ENCODE results near the gene DMPK. TPM values are rescaled to one million over a fixed set of nuclear protein-coding genes. Genes with fewer than 3 reads are reported as not detected.
"Not testable (repeated sequence)": the region's sequence is repeated elsewhere in the genome, so short reads cannot be mapped to it uniquely, and the experiment has no call there.

Gene DMPK
- total and polyA plus RNA-seq, 2 donors = 49.4 to 223 TPM

GRCh38 chr19:45747513-45747912 is 34.8 kb downstream of the DMPK start:
- H3K4me1 ChIP-seq (ENCODE audit: insufficient read depth) = no peaks in the 10 kb centered on the region
- WGBS = 75% methylated on average over 5 of the region's 5 CpGs
- H3K36me3 ChIP-seq (ENCODE audit: insufficient read depth) = no peaks in the 10 kb centered on the region
- no peak for DNase-seq (ENCODE audit: extremely low spot score)
- no peak overlapping the region for H3K4me3 ChIP-seq (ENCODE audit: low read depth, low read length)
- H3K27ac ChIP-seq (ENCODE audit: low read depth) = no peak overlapping the region

GRCh38 chr19:45746866-45747265 is 35.4 kb downstream of the DMPK start:
- Histone ChIP-seq H3K36me3 (ENCODE audit: insufficient read depth) (no peaks in the 10 kb centered on the region), H3K4me1 (ENCODE audit: insufficient read depth) (no peaks in the 10 kb centered on the region), H3K4me3 (ENCODE audit: low read depth, low read length) (no peak overlapping the region), H3K27ac (ENCODE audit: low read depth) (no peak overlapping the region)
- 70% methylated on average over 5 of the region's 5 CpGs for WGBS
- no peak for DNase-seq (ENCODE audit: extremely low spot score)

DNA sequence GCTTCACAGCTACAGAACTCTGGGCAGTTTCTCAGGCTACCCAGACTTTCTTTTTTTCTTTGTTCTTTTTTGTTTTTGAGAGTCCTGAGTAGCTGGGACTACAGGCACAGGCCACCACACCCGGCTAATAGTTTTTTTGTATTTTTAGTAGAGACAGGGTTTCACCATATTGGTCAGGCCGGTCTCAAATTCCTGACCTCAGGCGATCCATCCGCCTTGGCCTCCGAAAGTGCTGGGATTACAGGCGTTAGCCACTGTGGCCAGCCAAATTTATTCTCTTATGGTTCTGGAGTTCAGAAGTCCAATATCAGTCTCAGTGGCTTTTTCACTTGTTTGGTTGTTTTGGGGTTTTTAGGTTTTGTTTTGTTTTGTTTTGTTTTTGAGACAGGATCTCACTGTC is 36.7 kb downstream of the DMPK start:
- 85% methylated on average over 6 of the region's 6 CpGs for WGBS
- DNase-seq (ENCODE audit: extremely low spot score) = no peak
- H3K36me3 ChIP-seq (ENCODE audit: insufficient read depth) = no peaks in the 10 kb centered on the region
- no peaks in the 10 kb centered on the region for H3K4me1 ChIP-seq (ENCODE audit: insufficient read depth)
- no peak overlapping the region for H3K27ac ChIP-seq (ENCODE audit: low read depth)
- H3K4me3 ChIP-seq (ENCODE audit: low read depth, low read length) = no peak overlapping the region

- Histone ChIP-seq H3K4me1 (ENCODE audit: insufficient read depth) (no peaks in the 10 kb centered on the region), H3K27ac (ENCODE audit: low read depth) (no peak overlapping the region), H3K36me3 (ENCODE audit: insufficient read depth) (no peaks in the 10 kb centered on the region), H3K4me3 (ENCODE audit: low read depth, low read length) (no peak overlapping the region)
- 61% methylated on average over 4 of the region's 4 CpGs for WGBS
- no peak for DNase-seq (ENCODE audit: extremely low spot score)
Measured at GRCh38 chr19:45742969-45743368, 39.3 kb downstream of the DMPK start.

- H3K4me3 ChIP-seq (ENCODE audit: low read depth, low read length) = no peak overlapping the region
- no peak for DNase-seq (ENCODE audit: extremely low spot score)
- no peaks in the 10 kb centered on the region for H3K4me1 ChIP-seq (ENCODE audit: insufficient read depth)
- H3K36me3 ChIP-seq (ENCODE audit: insufficient read depth) = no peaks in the 10 kb centered on the region
- no peak overlapping the region for H3K27ac ChIP-seq (ENCODE audit: low read depth)
- WGBS = 86% methylated on average over 10 of the region's 10 CpGs
Measured at GRCh38 chr19:45739498-45740439, 42.5 kb downstream of the DMPK start.

- no peaks in the 10 kb centered on the region for H3K36me3 ChIP-seq (ENCODE audit: insufficient read depth)
- H3K27ac ChIP-seq (ENCODE audit: low read depth) = no peak within 1 kb of the TSS
- H3K4me3 ChIP-seq (ENCODE audit: low read depth, low read length) = no peak within 1 kb of the TSS
- no peaks in the 10 kb centered on the region for H3K4me1 ChIP-seq (ENCODE audit: insufficient read depth)
- WGBS = 91% methylated on average over 59 of the region's 59 CpGs
- DNase-seq (ENCODE audit: extremely low spot score) = no peak
Measured at GRCh38 chr19:45733160-45733810, 49.0 kb downstream of the DMPK start, which contains the start of gene MEIOSIN. MEIOSIN (plus strand) TSS chr19:45733439; CDS start chr19:45735377, 1,938 bp downstream.

DNA sequence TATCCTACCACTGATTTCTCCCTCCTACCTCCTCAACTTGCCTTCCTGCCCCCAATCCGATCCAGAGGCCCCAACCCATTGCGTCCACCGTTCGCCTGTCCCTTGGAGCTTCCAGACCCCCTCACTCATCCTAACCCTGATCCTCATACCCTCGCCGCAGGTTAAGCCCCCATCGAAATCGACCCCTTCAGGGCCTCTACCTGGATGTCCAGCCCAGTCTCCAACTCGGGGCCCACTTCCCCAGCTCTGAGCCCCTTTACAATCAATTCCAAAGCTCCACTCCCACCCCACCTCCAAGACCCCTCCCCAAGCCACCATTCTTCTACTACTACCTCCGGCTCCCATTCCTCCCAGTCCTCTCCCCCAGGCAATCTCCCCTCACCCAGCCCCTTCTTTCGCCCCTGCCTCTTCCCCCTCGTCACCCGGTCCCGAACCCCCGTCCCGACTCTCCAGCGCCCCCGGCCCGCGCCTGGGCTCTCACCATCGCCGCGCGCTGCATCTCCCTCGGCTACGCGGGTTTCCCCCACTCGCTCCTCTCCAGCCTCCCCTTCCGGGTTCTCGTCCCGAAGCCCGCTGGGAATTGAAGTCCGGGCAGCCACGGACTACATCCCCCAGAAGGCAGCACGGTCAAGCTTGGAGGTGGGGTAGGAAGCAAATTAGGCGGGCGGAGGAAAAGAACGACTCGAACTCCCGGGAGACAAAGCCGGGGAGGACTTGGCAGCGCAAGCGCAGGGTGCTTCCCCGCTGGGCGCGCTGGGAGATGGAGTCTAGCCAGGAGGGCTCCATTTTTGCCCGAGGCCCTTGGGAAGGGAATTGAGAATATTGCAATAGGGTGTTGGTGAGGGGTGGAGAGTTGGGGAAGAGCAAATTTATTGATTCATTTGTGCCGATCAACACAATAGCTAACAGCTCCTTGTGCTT is 51.7 kb downstream of the DMPK start, which contains the start of gene FBXO46:
Gene FBXO46 (minus strand): TSS at position 529 of the 921 bp plus-strand sequence. CDS start 17,401 bp downstream, outside the sequence.
- Histone ChIP-seq H3K4me3 (ENCODE audit: low read depth, low read length) (peak within 1 kb of the TSS; percentile 81), H3K4me1 (ENCODE audit: insufficient read depth) (no peaks in the 10 kb centered on the region), H3K27ac (ENCODE audit: low read depth) (no peak within 1 kb of the TSS), H3K36me3 (ENCODE audit: insufficient read depth) (no peaks in the 10 kb centered on the region)
- peak; percentile 97 for DNase-seq (ENCODE audit: extremely low spot score)
- WGBS = 1% methylated on average over 48 of the region's 48 CpGs

GRCh38 chr19:45729800-45730290 is 52.4 kb downstream of the DMPK start:
- H3K4me3 ChIP-seq (ENCODE audit: low read depth, low read length) = peak overlapping the region; percentile 81
- no peak overlapping the region for H3K27ac ChIP-seq (ENCODE audit: low read depth)
- WGBS = 12% methylated on average over 10 of the region's 10 CpGs
- DNase-seq (ENCODE audit: extremely low spot score) = no peak
- H3K36me3 ChIP-seq (ENCODE audit: insufficient read depth) = no peaks in the 10 kb centered on the region
- no peaks in the 10 kb centered on the region for H3K4me1 ChIP-seq (ENCODE audit: insufficient read depth)

GRCh38 chr19:45728683-45729082 is 53.6 kb downstream of the DMPK start:
- H3K4me1 ChIP-seq (ENCODE audit: insufficient read depth); H3K27ac ChIP-seq (ENCODE audit: low read depth); H3K4me3 ChIP-seq (ENCODE audit: low read depth, low read length); DNase-seq (ENCODE audit: extremely low spot score); H3K36me3 ChIP-seq (ENCODE audit: insufficient read depth): not testable (repeated sequence)
- 94% methylated on average over 18 of the region's 18 CpGs for WGBS

DNA sequence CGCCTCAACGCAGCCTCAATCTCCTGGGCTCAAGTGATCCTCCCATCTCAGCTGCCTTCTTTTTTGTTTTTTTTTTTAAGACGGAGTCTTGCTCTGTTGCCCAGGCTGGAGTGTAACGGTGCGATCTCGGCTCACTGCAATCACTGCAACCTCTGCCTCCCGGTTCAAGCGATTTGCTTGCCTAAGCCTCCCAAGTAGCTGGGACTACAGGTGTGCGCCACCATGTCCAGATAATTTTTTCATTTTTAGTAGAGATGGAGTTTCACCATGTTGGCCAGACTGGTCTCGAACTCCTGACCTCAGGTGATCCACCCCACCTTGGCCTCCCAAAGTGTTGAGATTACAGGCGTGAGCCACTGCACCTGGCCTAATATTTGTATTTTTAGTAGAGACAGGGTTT is 62.2 kb downstream of the DMPK start:
- not testable (repeated sequence) for DNase-seq (ENCODE audit: extremely low spot score); H3K27ac ChIP-seq (ENCODE audit: low read depth); H3K4me3 ChIP-seq (ENCODE audit: low read depth, low read length); H3K36me3 ChIP-seq (ENCODE audit: insufficient read depth); H3K4me1 ChIP-seq (ENCODE audit: insufficient read depth)
- 99% methylated on average over 11 of the region's 11 CpGs for WGBS

Measured in urinary bladder (tissue), 4 donors.